A549 treated with Hydrocortisone at 1 μM for 4 hours (cell line): ENCODE data around the gene PCDHGB2. TPM values are rescaled to one million over a fixed set of nuclear protein-coding genes. Genes with fewer than 3 reads are reported as not detected.

Experiments used
- total RNA-seq: library from RNA; stranded (reverse); fragments of 200-300 nt; extraction: Qiagen RNA extraction; gene quantifications from 5 replicates; pipeline ENCODE4 v1.2.3, GENCODE V29; 2022

PCDHGB2 gene
- total RNA-seq, 1 experiment from 2014 or later, result 0.05 TPM

GRCh38 chr5:141397756-141398551 is 38.2 kb downstream of the PCDHGB2 start, which contains the start of gene PCDHGB5:
Gene PCDHGB5, plus strand, starts transcription at chr5:141397947. Its CDS starts 181 bp downstream, at chr5:141398128.

GRCh38 chr5:141402553-141403243 is 42.9 kb downstream of the PCDHGB2 start, which contains the start of gene PCDHGA9:
Gene PCDHGA9, plus strand, starts transcription at chr5:141402778. Its CDS starts 175 bp downstream, at chr5:141402953.

GRCh38 chr5:141407790-141408505 is 48.2 kb downstream of the PCDHGB2 start, which contains the start of gene PCDHGB6:
Gene PCDHGB6, plus strand, starts transcription at chr5:141408021. Its CDS starts 182 bp downstream, at chr5:141408203.

Other genes starting within 250 kb of the PCDHGB2 start
- 0.06 to 0.10 TPM (median 0.07 TPM) in 3 of 5 replicates, not detected in the others for gene PCDHB4, start 238.2 kb upstream of the PCDHGB2 start, total RNA-seq
- gene PCDHB5, start 224.8 kb upstream of the PCDHGB2 start, total RNA-seq, result 1.1 to 1.8 TPM (median 1.6 TPM) in 5 replicates
- 0.84 to 1.1 TPM (median 1.0 TPM) in 5 replicates for gene PCDHB6, start 209.9 kb upstream of the PCDHGB2 start, total RNA-seq
- gene PCDHB7, start 187.3 kb upstream of the PCDHGB2 start, total RNA-seq, result not detected in 5 replicates
- 0.13 to 0.36 TPM (median 0.30 TPM) in 5 replicates for gene PCDHB8, start 182.2 kb upstream of the PCDHGB2 start, total RNA-seq
- gene PCDHB16, start 177.6 kb upstream of the PCDHGB2 start, total RNA-seq, result 0.05 to 0.08 TPM (median 0.05 TPM) in 4 of 5 replicates, not detected in the other
- 0.03 TPM in 1 of 5 replicates, not detected in the others for gene PCDHB9, start 172.8 kb upstream of the PCDHGB2 start, total RNA-seq
- gene PCDHB10, start 167.6 kb upstream of the PCDHGB2 start, total RNA-seq, result 0.03 to 0.06 TPM (median 0.05 TPM) in 3 of 5 replicates, not detected in the others
- gene PCDHB11, start 160.4 kb upstream of the PCDHGB2 start, total RNA-seq, result 0.03 to 0.08 TPM (median 0.06 TPM) in 5 replicates
- gene PCDHB12, start 151.3 kb upstream of the PCDHGB2 start, total RNA-seq, result 0.06 TPM in 1 of 5 replicates, not detected in the others
- 0.06 to 0.09 TPM (median 0.09 TPM) in 4 of 5 replicates, not detected in the other for gene PCDHB13, start 146.1 kb upstream of the PCDHGB2 start, total RNA-seq
- gene PCDHB14, start 136.7 kb upstream of the PCDHGB2 start, total RNA-seq, result 0.06 to 0.10 TPM (median 0.08 TPM) in 5 replicates
- gene PCDHB15, start 114.6 kb upstream of the PCDHGB2 start, total RNA-seq, result 0.03 to 0.14 TPM (median 0.06 TPM) in 5 replicates
- gene SLC25A2, start 55.9 kb upstream of the PCDHGB2 start, total RNA-seq, result not detected in 5 replicates
- gene TAF7, start 39.2 kb upstream of the PCDHGB2 start, total RNA-seq, result 60.4 to 85.3 TPM (median 69.6 TPM) in 5 replicates
- 0.22 to 0.38 TPM (median 0.31 TPM) in 5 replicates for gene PCDHGA1, start 29.5 kb upstream of the PCDHGB2 start, total RNA-seq
- 0.54 to 0.91 TPM (median 0.62 TPM) in 5 replicates for gene PCDHGA2, start 21.2 kb upstream of the PCDHGB2 start, total RNA-seq
- not detected in 5 replicates for gene PCDHGA3, start 16.2 kb upstream of the PCDHGB2 start, total RNA-seq
- 1.3 to 2.2 TPM (median 1.6 TPM) in 5 replicates for gene PCDHGB1, start 9.9 kb upstream of the PCDHGB2 start, total RNA-seq
- gene PCDHGA4, start 5.0 kb upstream of the PCDHGB2 start, total RNA-seq, result 0.06 to 0.16 TPM (median 0.12 TPM) in 4 of 5 replicates, not detected in the other
- 0.10 to 0.23 TPM (median 0.13 TPM) in 5 replicates for gene PCDHGA5, start 4.2 kb downstream of the PCDHGB2 start, total RNA-seq
- gene PCDHGB3, start 10.2 kb downstream of the PCDHGB2 start, total RNA-seq, result 0.20 to 0.25 TPM (median 0.21 TPM) in 5 replicates
- 0.14 to 0.26 TPM (median 0.20 TPM) in 5 replicates for gene PCDHGA6, start 13.9 kb downstream of the PCDHGB2 start, total RNA-seq
- 0.57 to 1.2 TPM (median 0.76 TPM) in 5 replicates for gene PCDHGA7, start 22.7 kb downstream of the PCDHGB2 start, total RNA-seq
- 0.56 to 1.1 TPM (median 0.85 TPM) in 5 replicates for gene PCDHGB4, start 27.7 kb downstream of the PCDHGB2 start, total RNA-seq
- gene PCDHGA8, start 32.6 kb downstream of the PCDHGB2 start, total RNA-seq, result 0.02 to 0.05 TPM (median 0.05 TPM) in 3 of 5 replicates, not detected in the others
- 2.0 to 2.6 TPM (median 2.3 TPM) in 5 replicates for gene PCDHGB5, start 38.0 kb downstream of the PCDHGB2 start, total RNA-seq
- 0.05 to 0.07 TPM (median 0.07 TPM) in 4 of 5 replicates, not detected in the other for gene PCDHGA9, start 42.8 kb downstream of the PCDHGB2 start, total RNA-seq
- 0.05 to 0.18 TPM (median 0.10 TPM) in 5 replicates for gene PCDHGB6, start 48.0 kb downstream of the PCDHGB2 start, total RNA-seq
- gene PCDHGA10, start 53.0 kb downstream of the PCDHGB2 start, total RNA-seq, result 0.02 to 0.03 TPM (median 0.02 TPM) in 3 of 5 replicates, not detected in the others
- gene PCDHGB7, start 57.7 kb downstream of the PCDHGB2 start, total RNA-seq, result 0.02 to 0.08 TPM (median 0.07 TPM) in 5 replicates
- gene PCDHGA11, start 61.1 kb downstream of the PCDHGB2 start, total RNA-seq, result 0.02 to 0.06 TPM (median 0.02 TPM) in 3 of 5 replicates, not detected in the others
- gene PCDHGA12, start 70.5 kb downstream of the PCDHGB2 start, total RNA-seq, result 0.03 TPM in 2 of 5 replicates, not detected in the others
- 5.3 to 6.9 TPM (median 6.2 TPM) in 5 replicates for gene PCDHGC3, start 116.0 kb downstream of the PCDHGB2 start, total RNA-seq
- not detected in 5 replicates for gene PCDHGC4, start 125.0 kb downstream of the PCDHGB2 start, total RNA-seq
- 0.02 TPM in 1 of 5 replicates, not detected in the others for gene PCDHGC5, start 129.1 kb downstream of the PCDHGB2 start, total RNA-seq